IPS-15b (cell line): ENCODE measurements around the gene DNPH1.

Source experiments
- H3K27me3 ChIP-seq: one replicate; pipeline ENCODE4 v1.6.1; 2013; ENCODE audit warnings: low read length; ENCODE audit not compliant: control insufficient read depth, insufficient read depth
- H3K36me3 ChIP-seq: one replicate; pipeline ENCODE4 v1.6.1; 2013; ENCODE audit warnings: low read length; ENCODE audit not compliant: control insufficient read depth, insufficient read depth
- H3K4me1 ChIP-seq: one replicate; pipeline ENCODE4 v1.6.1; 2013; ENCODE audit warnings: mild to moderate bottlenecking, low read length; ENCODE audit not compliant: control insufficient read depth, insufficient read depth
- H3K4me3 ChIP-seq: one replicate; pipeline ENCODE4 v1.5.1; 2013; ENCODE audit warnings: low read depth, low read length
- H3K9ac ChIP-seq: one replicate; pipeline ENCODE4 v1.6.1; 2013; ENCODE audit warnings: low read depth, mild to moderate bottlenecking, low read length
- H3K9me3 ChIP-seq: one replicate; pipeline ENCODE4 v1.6.1; 2013; ENCODE audit warnings: mild to moderate bottlenecking, low read length; ENCODE audit not compliant: control insufficient read depth, insufficient read depth

The DNPH1 gene

GRCh38 chr6:43199912-43200311, 29.4 kb downstream of the DNPH1 start:
- Histone ChIP-seq H3K27me3 (no peaks in the 10 kb centered on the region), H3K9me3 (no peaks in the 10 kb centered on the region), H3K36me3 (peaks cover 8% of the 10 kb centered on the region), H3K9ac (no peak overlapping the region), H3K4me1 (no peaks in the 10 kb centered on the region), H3K4me3 (no peak overlapping the region)

- no peaks in the 10 kb centered on the region for H3K9me3 ChIP-seq
- no peaks in the 10 kb centered on the region for H3K27me3 ChIP-seq
- peaks cover 8% of the 10 kb centered on the region for H3K36me3 ChIP-seq
- H3K9ac ChIP-seq = no peak overlapping the region
- no peaks in the 10 kb centered on the region for H3K4me1 ChIP-seq
- H3K4me3 ChIP-seq = no peak overlapping the region
Measured at GRCh38 chr6:43196337-43196736, 32.9 kb downstream of the DNPH1 start.

- Histone ChIP-seq H3K4me3 (no peak overlapping the region), H3K9ac (no peak overlapping the region), H3K9me3 (no peaks in the 10 kb centered on the region), H3K36me3 (peaks cover 8% of the 10 kb centered on the region), H3K27me3 (no peaks in the 10 kb centered on the region), H3K4me1 (no peaks in the 10 kb centered on the region)
Measured at GRCh38 chr6:43193929-43194328, 35.4 kb downstream of the DNPH1 start.

GRCh38 chr6:43192911-43193310, 36.4 kb downstream of the DNPH1 start:
- H3K9me3 ChIP-seq = no peaks in the 10 kb centered on the region
- H3K9ac ChIP-seq = no peak overlapping the region
- peaks cover 8% of the 10 kb centered on the region for H3K36me3 ChIP-seq
- H3K4me1 ChIP-seq = no peaks in the 10 kb centered on the region
- H3K27me3 ChIP-seq = no peaks in the 10 kb centered on the region
- H3K4me3 ChIP-seq = no peak overlapping the region

GRCh38 chr6:43189776-43190304, 39.4 kb downstream of the DNPH1 start:
- no peak overlapping the region for H3K4me3 ChIP-seq
- H3K36me3 ChIP-seq = peaks cover 5% of the 10 kb centered on the region
- no peaks in the 10 kb centered on the region for H3K4me1 ChIP-seq
- H3K9me3 ChIP-seq = no peaks in the 10 kb centered on the region
- no peaks in the 10 kb centered on the region for H3K27me3 ChIP-seq
- H3K9ac ChIP-seq = no peak overlapping the region

- H3K9me3 ChIP-seq = no peaks in the 10 kb centered on the region
- H3K36me3 ChIP-seq = peaks cover 12% of the 10 kb centered on the region
Measured at GRCh38 chr6:43188426-43188825, 40.9 kb downstream of the DNPH1 start.

GRCh38 chr6:43187821-43188220, 41.5 kb downstream of the DNPH1 start:
- H3K4me1 ChIP-seq = no peaks in the 10 kb centered on the region
- no peaks in the 10 kb centered on the region for H3K9me3 ChIP-seq
- no peaks in the 10 kb centered on the region for H3K27me3 ChIP-seq
- H3K4me3 ChIP-seq = no peak overlapping the region
- no peak overlapping the region for H3K9ac ChIP-seq
- peaks cover 12% of the 10 kb centered on the region for H3K36me3 ChIP-seq

More at GRCh38 chr6:43188426-43188825, 40.9 kb downstream of the DNPH1 start:
- Histone ChIP-seq H3K4me3 (no peak overlapping the region), H3K4me1 (no peaks in the 10 kb centered on the region), H3K9ac (no peak overlapping the region), H3K27me3 (no peaks in the 10 kb centered on the region)

- no peaks in the 10 kb centered on the region for H3K27me3 ChIP-seq
- no peaks in the 10 kb centered on the region for H3K9me3 ChIP-seq
- no peak overlapping the region for H3K9ac ChIP-seq
- no peaks in the 10 kb centered on the region for H3K4me1 ChIP-seq
- H3K36me3 ChIP-seq = peaks cover 12% of the 10 kb centered on the region
- H3K4me3 ChIP-seq = no peak overlapping the region
Measured at GRCh38 chr6:43186706-43187105, 42.6 kb downstream of the DNPH1 start.

- H3K9ac ChIP-seq = no peak overlapping the region
- peaks cover 12% of the 10 kb centered on the region for H3K36me3 ChIP-seq
- no peaks in the 10 kb centered on the region for H3K27me3 ChIP-seq
Measured at GRCh38 chr6:43186019-43186418, 43.3 kb downstream of the DNPH1 start.

GRCh38 chr6:43185391-43185985, 43.8 kb downstream of the DNPH1 start:
- Histone ChIP-seq H3K9ac (no peak overlapping the region), H3K36me3 (peaks cover 12% of the 10 kb centered on the region), H3K4me3 (no peak overlapping the region), H3K27me3 (no peaks in the 10 kb centered on the region), H3K9me3 (no peaks in the 10 kb centered on the region), H3K4me1 (peaks cover 3% of the 10 kb centered on the region)

More at GRCh38 chr6:43186019-43186418, 43.3 kb downstream of the DNPH1 start:
- Histone ChIP-seq H3K4me1 (peaks cover 3% of the 10 kb centered on the region), H3K4me3 (no peak overlapping the region), H3K9me3 (no peaks in the 10 kb centered on the region)

- Histone ChIP-seq H3K27me3 (no peaks in the 10 kb centered on the region), H3K9ac (no peak overlapping the region), H3K4me3 (no peak overlapping the region)
Measured at GRCh38 chr6:43184268-43184985, 44.9 kb downstream of the DNPH1 start.

GRCh38 chr6:43183441-43183840, 45.8 kb downstream of the DNPH1 start:
- peaks cover 22% of the 10 kb centered on the region for H3K36me3 ChIP-seq
- no peaks in the 10 kb centered on the region for H3K27me3 ChIP-seq
- H3K4me3 ChIP-seq = no peak overlapping the region
- H3K9me3 ChIP-seq = no peaks in the 10 kb centered on the region
- peaks cover 3% of the 10 kb centered on the region for H3K4me1 ChIP-seq
- H3K9ac ChIP-seq = no peak overlapping the region

More at GRCh38 chr6:43184268-43184985, 44.9 kb downstream of the DNPH1 start:
- Histone ChIP-seq H3K36me3 (peaks cover 12% of the 10 kb centered on the region), H3K4me1 (peaks cover 3% of the 10 kb centered on the region), H3K9me3 (no peaks in the 10 kb centered on the region)
